Measurements from ENCODE around the gene FBXL17.

Gene FBXL17

GRCh38 chr5:108366500-108366899, 15.4 kb downstream of the FBXL17 start:
- POLR2A ChIA-PET: no interaction called here
- H3K4me1 ChIP-seq (ENCODE audit: control insufficient read depth, insufficient read depth, low read length): peaks cover 19% of the 10 kb centered on the region
- H3K27ac ChIP-seq (ENCODE audit: extremely low read depth, low read depth, low read length): no peak overlapping the region
- H3K9me3 ChIP-seq (ENCODE audit: control insufficient read depth, insufficient read depth, low read depth, low read length): no peaks in the 10 kb centered on the region
- no peak overlapping the region for H3K4me3 ChIP-seq (ENCODE audit: low read depth, low read length)
- H3K36me3 ChIP-seq (ENCODE audit: control insufficient read depth in 2 of 2, insufficient read depth in 1 of 2, low read length in 2 of 2): no peaks in the 10 kb centered on the region; a peak in 1 of 3 replicates
- TF ChIP-seq ZNF23 (tag by site-specific recombination; IDR thresholded peaks at IDR 0.05; ENCODE audit: borderline replicate concordance): no peak
- CTCF ChIA-PET: no interaction called here

- peaks cover 3% of the 10 kb centered on the region; the same call in 1 of the 2 replicates for H3K4me1 ChIP-seq (ENCODE audit: control insufficient read depth, insufficient read depth, low read length)
- no peak overlapping the region for H3K4me3 ChIP-seq (ENCODE audit: low read depth, low read length)
- TF ChIP-seq ZBTB6 (tag by site-specific recombination; IDR thresholded peaks at IDR 0.05) (no peak), ZNF426 (tag by site-specific recombination; IDR thresholded peaks at IDR 0.05) (no peak), ZNF791 (tag by site-specific recombination; IDR thresholded peaks at IDR 0.05) (no peak), ZNF623 (tag by site-specific recombination; IDR thresholded peaks at IDR 0.05) (no peak), ZFP37 (tag by site-specific recombination; IDR thresholded peaks at IDR 0.05) (no peak), ZNF621 (tag by site-specific recombination; IDR thresholded peaks at IDR 0.05) (no peak), ZNF654 (tag by site-specific recombination; IDR thresholded peaks at IDR 0.05; ENCODE audit: low read depth) (no peak), ZNF670 (tag by site-specific recombination; IDR thresholded peaks at IDR 0.05; ENCODE audit: low read depth) (no peak), ZNF510 (tag by site-specific recombination; IDR thresholded peaks at IDR 0.05; ENCODE audit: insufficient replicate concordance) (no peak), ZNF561 (tag by site-specific recombination; IDR thresholded peaks at IDR 0.05; ENCODE audit: borderline replicate concordance) (no peak)
- ChIA-PET POLR2A (no interaction called here), CTCF (interaction anchor here (0.7 to 1.2 kb wide), 2 partner anchors 17 to 101 kb away, joined by 4 to 6 read pairs; no protein-coding TSS in a partner anchor)
- no peaks in the 10 kb centered on the region for H3K9me3 ChIP-seq (ENCODE audit: control insufficient read depth, insufficient read depth, low read depth, low read length)
- H3K36me3 ChIP-seq (ENCODE audit: control insufficient read depth in 2 of 2, insufficient read depth in 1 of 2, low read length in 2 of 2): no peaks in the 10 kb centered on the region; a peak in 1 of 3 replicates
- H3K27ac ChIP-seq (ENCODE audit: extremely low read depth, low read depth, low read length): no peak overlapping the region
Observed at GRCh38 chr5:108361771-108362170, 20.1 kb downstream of the FBXL17 start.

- Histone ChIP-seq H3K27ac (ENCODE audit: extremely low read depth, low read depth, low read length) (no peak overlapping the region), H3K9me3 (ENCODE audit: control insufficient read depth, insufficient read depth, low read depth, low read length) (no peaks in the 10 kb centered on the region), H3K36me3 (ENCODE audit: control insufficient read depth in 2 of 2, insufficient read depth in 1 of 2, low read length in 2 of 2) (no peaks in the 10 kb centered on the region; a peak in 1 of 3 replicates), H3K4me1 (ENCODE audit: control insufficient read depth, insufficient read depth, low read length) (no peaks in the 10 kb centered on the region; the same call in 1 of the 2 replicates), H3K4me3 (ENCODE audit: low read depth, low read length) (no peak overlapping the region)
- TF ChIP-seq PRDM1 (tag by site-specific recombination; IDR thresholded peaks at IDR 0.05) (no peak), ZNF37A (tag by site-specific recombination; IDR thresholded peaks at IDR 0.05) (no peak), ZXDB (tag by site-specific recombination; IDR thresholded peaks at IDR 0.05) (no peak), ZNF623 (tag by site-specific recombination; IDR thresholded peaks at IDR 0.05) (no peak), WT1 (tag by site-specific recombination; IDR thresholded peaks at IDR 0.05) (no peak), ZNF223 (tag by site-specific recombination; IDR thresholded peaks at IDR 0.05) (no peak), ZNF280D (tag by site-specific recombination; IDR thresholded peaks at IDR 0.05) (no peak), AEBP2 (tag by site-specific recombination; IDR thresholded peaks at IDR 0.05; ENCODE audit: borderline replicate concordance) (no peak), ZNF664 (tag by site-specific recombination; IDR thresholded peaks at IDR 0.05) (no peak), ZNF350 (tag by site-specific recombination; IDR thresholded peaks at IDR 0.05) (no peak), ZNF174 (tag by site-specific recombination; IDR thresholded peaks at IDR 0.05) (no peak), ZNF211 (tag by site-specific recombination; IDR thresholded peaks at IDR 0.05; ENCODE audit: low read depth) (no peak), BCL11A (tag by site-specific recombination; IDR thresholded peaks at IDR 0.05; ENCODE audit: low read depth) (no peak), KLF7 (tag by site-specific recombination; IDR thresholded peaks at IDR 0.05; ENCODE audit: borderline replicate concordance) (no peak), ZSCAN18 (tag by site-specific recombination; IDR thresholded peaks at IDR 0.05) (no peak)
- ChIA-PET POLR2A (no interaction called here), CTCF (interaction anchor here (0.7 to 1.2 kb wide), 4 partner anchors 14 to 101 kb away, joined by 3 to 7 read pairs (median 5); no protein-coding TSS in a partner anchor)
Observed at GRCh38 chr5:108361239-108361638, 20.7 kb downstream of the FBXL17 start.
